DOHH2 (cell line): Measurements from ENCODE around the gene CEP152.

ENCODE experiments used
- CTCF ChIP-seq: fragments of 200-600 bp; sonication (generic); IDR thresholded peaks from one replicate; pipeline ENCODE4 v1.5.1; 2014; ENCODE audit warnings: antibody characterized with exemption, mild to moderate bottlenecking, low read depth, low read length; ENCODE audit not compliant: poor library complexity, severe bottlenecking
- EZH2phosphoT487 ChIP-seq: fragments of 200-600 bp; sonication (generic); IDR thresholded peaks from 2 replicates; pipeline ENCODE4 v1.6.1; 2017; ENCODE audit warnings: borderline replicate concordance, mild to moderate bottlenecking, antibody characterized with exemption, low read length, moderate library complexity, mixed read lengths

GRCh38 chr15:48796930-48797329 lies 13.9 kb downstream of the CEP152 start:
- TF ChIP-seq CTCF (no peak), EZH2phosphoT487 (no peak)
